ENCODE results near the gene THSD7B. TPM values are rescaled to one million over a fixed set of nuclear protein-coding genes. Genes with fewer than 3 reads are reported as not detected.
"Not testable (repeated sequence)": the region's sequence is repeated elsewhere in the genome, so short reads cannot be mapped to it uniquely, and the experiment has no call there.

THSD7B gene
- total and polyA plus RNA-seq, 9 donors = 0.10 to 0.82 (median 0.37) TPM; not detected in 1

- no peaks in the 10 kb centered on the region for H3K36me3 ChIP-seq
- H3K9me3 ChIP-seq = no peaks in the 10 kb centered on the region
- H3K27ac ChIP-seq = no peak overlapping the region
- no peak for DNase-seq
- intact Hi-C loops (cut with DNase I) = no loop called here
- H3K27me3 ChIP-seq = no peaks in the 10 kb centered on the region
- H3K4me3 ChIP-seq = no peak overlapping the region
- TF ChIP-seq POLR2A (IDR thresholded peaks at IDR 0.05) = no peak
- no peak for TF ChIP-seq EP300 (IDR thresholded peaks at IDR 0.05)
- no peak for TF ChIP-seq CTCF (IDR thresholded peaks at IDR 0.05)
- no peaks in the 10 kb centered on the region for H3K4me1 ChIP-seq (ENCODE audit: insufficient read depth)
- 69 to 78% (median 73%) methylated on average over 3 of the region's 3 CpGs for WGBS, 3 donors
These were observed 215.0 kb downstream of the THSD7B start for GRCh38 chr2:136980303-136980702.

GRCh38 chr2:136981689-136982088 is 216.3 kb downstream of the THSD7B start:
- H3K27ac ChIP-seq; H3K9me3 ChIP-seq; DNase-seq; H3K27me3 ChIP-seq; intact Hi-C loops (cut with DNase I); H3K4me1 ChIP-seq (ENCODE audit: insufficient read depth); H3K4me3 ChIP-seq; H3K36me3 ChIP-seq: not testable (repeated sequence)
- 77 to 88% (median 80%) methylated on average over 6 of the region's 6 CpGs for WGBS, 3 donors

GRCh38 chr2:136985044-136985443 is 219.7 kb downstream of the THSD7B start:
- no peaks in the 10 kb centered on the region for H3K27me3 ChIP-seq
- TF ChIP-seq EP300 (IDR thresholded peaks at IDR 0.05) (no peak), POLR2A (IDR thresholded peaks at IDR 0.05) (no peak), CTCF (IDR thresholded peaks at IDR 0.05) (no peak)
- no peak overlapping the region for H3K4me3 ChIP-seq
- no peak overlapping the region for H3K27ac ChIP-seq
- intact Hi-C loops (cut with DNase I) = no loop called here
- 20 to 27% (median 23%) methylated on average over 4 of the region's 4 CpGs for WGBS, 3 donors
- no peak for DNase-seq
- H3K4me1 ChIP-seq (ENCODE audit: insufficient read depth) = no peaks in the 10 kb centered on the region
- H3K9me3 ChIP-seq = no peaks in the 10 kb centered on the region
- H3K36me3 ChIP-seq = no peaks in the 10 kb centered on the region

GRCh38 chr2:136986605-136987221 is 221.4 kb downstream of the THSD7B start:
- TF ChIP-seq POLR2A (IDR thresholded peaks at IDR 0.05) (no peak), EP300 (IDR thresholded peaks at IDR 0.05) (no peak), CTCF (IDR thresholded peaks at IDR 0.05) (no peak)
- Histone ChIP-seq H3K36me3 (no peaks in the 10 kb centered on the region), H3K27me3 (no peaks in the 10 kb centered on the region), H3K27ac (no peak overlapping the region), H3K4me1 (ENCODE audit: insufficient read depth) (no peaks in the 10 kb centered on the region), H3K4me3 (no peak overlapping the region), H3K9me3 (no peaks in the 10 kb centered on the region)
- intact Hi-C loops (cut with DNase I) = no loop called here
- WGBS, 3 donors = 87 to 93% (median 92%) methylated on average over 5 of the region's 5 CpGs
- no peak for DNase-seq

GRCh38 chr2:136990316-136990715 is 225.0 kb downstream of the THSD7B start:
- no peak overlapping the region for H3K4me3 ChIP-seq
- no peaks in the 10 kb centered on the region for H3K36me3 ChIP-seq
- 65 to 74% (median 72%) methylated on average over 4 of the region's 4 CpGs for WGBS, 3 donors
- H3K27ac ChIP-seq = no peak overlapping the region
- no peak for DNase-seq
- no peaks in the 10 kb centered on the region for H3K9me3 ChIP-seq
- intact Hi-C loops (cut with DNase I) = no loop called here
- H3K27me3 ChIP-seq = no peaks in the 10 kb centered on the region
- TF ChIP-seq POLR2A (IDR thresholded peaks at IDR 0.05) (no peak), EP300 (IDR thresholded peaks at IDR 0.05) (no peak), CTCF (IDR thresholded peaks at IDR 0.05) (no peak)
- no peaks in the 10 kb centered on the region for H3K4me1 ChIP-seq (ENCODE audit: insufficient read depth)
